HG03457 (cell line): ENCODE data around the gene PROZ.

Source experiments
- ATAC-seq: cut with Tn5 transposase; IDR thresholded peaks from one replicate; pipeline ENCODE4 v1.9.1; 2021; ENCODE audit warnings: moderate number of reproducible peaks; ENCODE audit not compliant: unreplicated experiment

The PROZ gene

DNA sequence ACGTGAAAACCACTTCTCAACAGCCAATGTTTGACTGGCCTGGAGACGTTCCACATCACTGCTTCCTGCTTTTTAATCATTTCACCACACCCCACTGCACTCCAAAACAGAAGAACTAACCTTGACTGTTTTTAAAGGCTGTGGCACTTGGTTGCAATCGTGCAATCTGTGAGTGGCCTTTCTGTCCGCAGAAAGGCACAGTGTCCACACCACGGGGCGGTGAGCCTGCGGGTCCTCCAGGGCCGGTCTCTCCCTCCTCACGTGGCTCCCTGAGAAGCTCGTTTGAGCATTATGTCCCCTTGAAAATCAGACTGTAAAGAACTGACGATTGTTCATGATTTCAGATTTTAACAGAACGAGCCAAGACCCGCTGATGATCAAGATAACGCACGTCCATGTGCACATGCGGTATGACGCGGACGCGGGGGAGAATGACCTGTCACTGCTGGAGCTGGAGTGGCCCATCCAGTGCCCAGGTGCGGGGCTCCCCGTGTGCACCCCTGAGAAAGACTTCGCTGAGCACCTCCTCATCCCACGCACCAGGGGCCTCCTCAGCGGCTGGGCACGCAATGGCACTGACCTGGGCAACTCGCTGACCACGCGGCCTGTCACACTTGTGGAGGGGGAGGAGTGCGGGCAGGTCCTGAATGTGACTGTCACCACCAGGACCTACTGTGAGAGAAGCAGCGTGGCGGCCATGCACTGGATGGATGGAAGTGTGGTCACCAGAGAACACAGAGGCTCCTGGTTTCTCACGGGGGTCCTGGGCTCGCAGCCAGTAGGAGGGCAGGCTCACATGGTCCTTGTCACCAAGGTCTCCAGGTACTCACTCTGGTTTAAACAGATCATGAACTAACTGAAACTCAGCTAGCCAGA is 13.0 kb downstream of the PROZ start:
- ATAC-seq, result no peak

DNA sequence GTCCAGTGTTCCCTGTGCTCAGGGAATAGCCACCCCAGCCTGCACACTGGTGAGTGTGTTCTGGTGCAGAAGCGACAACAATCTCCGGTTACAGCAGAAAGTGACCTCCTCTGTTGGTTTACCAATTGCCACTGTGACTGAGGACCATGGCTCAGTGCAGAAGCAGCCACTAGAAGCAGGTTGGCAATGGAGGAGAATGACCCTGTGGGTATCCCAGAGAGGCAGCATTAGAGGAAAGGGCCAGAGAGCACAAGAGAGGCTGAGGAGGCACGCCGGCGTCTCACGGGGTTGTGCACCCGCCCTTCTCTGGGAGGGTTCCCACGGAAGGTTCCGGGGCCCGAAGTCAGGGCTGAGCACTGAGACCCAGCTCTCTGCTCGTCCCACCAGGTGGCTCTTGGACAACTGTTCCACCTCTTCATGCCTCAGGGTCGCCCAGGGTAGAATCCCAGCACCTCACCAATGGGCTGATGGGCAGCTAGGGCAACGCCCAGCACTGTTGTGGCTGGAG is 14.0 kb downstream of the PROZ start:
- no peak for ATAC-seq

DNA sequence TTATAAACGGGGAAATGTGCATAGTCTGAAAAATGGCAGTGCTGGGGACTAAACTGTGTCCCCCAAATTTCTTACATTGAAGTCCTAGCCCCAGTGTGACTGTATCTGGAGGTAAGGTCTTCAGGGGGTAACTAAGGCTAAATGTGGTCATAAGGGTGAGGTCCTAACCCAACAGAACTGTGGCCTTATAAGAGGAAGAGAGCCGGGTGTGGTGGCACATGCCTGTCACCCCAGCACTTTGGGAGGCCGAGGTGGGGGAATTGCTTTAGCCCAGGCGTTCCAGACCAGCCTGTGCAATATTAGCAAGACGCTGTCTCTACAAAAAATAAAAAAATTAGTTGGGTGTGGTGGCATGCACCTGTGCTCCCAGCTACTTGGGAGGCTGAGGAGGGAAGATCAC is 17.8 kb downstream of the PROZ start:
- no peak for ATAC-seq

DNA sequence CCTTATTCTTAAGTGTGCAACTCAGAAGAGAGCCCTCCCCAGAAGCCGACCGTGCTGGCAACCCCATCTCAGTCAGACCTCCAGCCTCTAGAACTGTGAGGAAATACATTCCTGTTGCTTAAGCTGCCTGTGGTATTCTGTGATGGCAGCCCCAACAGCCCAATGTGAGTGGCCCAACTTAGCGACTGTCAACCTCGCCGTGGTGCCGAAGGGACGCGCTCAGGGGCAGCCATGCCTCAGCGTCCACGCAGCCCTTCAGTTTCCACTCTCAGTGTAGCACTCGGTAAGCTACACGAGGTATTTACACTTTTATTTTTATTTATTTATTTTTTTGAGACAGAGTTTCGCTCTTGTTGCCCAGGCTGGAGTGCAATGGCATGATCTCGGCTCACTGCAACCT is 18.4 kb downstream of the PROZ start:
- ATAC-seq, result no peak

DNA sequence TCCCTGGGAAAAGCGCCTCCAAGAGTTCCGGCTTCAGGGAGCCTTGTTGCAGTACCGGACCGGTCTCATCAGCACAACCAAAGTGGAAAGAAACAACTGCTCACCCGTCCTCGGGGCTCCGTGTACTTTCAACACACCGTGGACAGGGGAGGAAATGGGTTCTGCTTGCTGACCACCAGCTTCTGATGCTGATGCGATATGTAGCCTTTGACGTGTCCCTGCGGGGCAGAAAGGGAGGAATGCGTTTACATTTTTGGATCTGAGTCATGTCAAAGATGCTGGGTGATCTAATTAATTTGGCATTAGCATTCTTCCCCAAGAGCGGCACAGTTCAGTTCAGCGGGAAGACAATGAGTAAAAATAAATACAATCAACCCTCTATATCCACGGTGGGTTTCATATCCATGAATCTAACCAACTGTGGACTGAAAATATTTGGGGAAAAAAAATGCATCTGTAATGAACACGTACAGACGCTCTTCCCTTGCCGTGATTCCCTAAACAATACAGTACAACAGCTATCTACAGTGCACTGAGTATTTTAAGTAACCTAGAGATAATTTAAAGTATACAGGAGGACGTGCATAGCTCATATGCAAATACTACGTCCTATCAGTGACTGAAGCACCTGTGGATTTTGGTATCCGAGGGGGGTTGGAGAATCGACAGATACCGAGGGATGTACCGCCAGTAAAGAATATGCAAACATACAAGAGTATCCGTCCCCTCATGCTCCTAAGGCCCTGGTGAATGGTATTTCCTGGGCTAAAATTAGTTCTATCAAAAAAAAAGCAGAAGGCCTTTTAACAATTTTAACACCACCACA is 19.8 kb downstream of the PROZ start:
- no peak for ATAC-seq

DNA sequence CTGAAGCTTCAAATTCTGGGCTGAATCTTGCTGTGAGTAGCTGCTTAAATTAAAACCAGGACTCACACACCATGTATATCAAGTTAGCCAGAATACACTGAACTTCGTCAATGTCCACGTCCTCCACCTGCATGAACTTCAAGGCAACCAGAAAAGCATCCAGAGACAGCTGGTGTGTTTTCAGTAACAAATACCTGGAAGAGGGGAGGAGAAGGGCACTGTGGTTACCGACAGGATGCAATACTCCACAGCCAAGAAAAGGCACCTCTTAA is 20.4 kb downstream of the PROZ start:
- no peak for ATAC-seq

DNA sequence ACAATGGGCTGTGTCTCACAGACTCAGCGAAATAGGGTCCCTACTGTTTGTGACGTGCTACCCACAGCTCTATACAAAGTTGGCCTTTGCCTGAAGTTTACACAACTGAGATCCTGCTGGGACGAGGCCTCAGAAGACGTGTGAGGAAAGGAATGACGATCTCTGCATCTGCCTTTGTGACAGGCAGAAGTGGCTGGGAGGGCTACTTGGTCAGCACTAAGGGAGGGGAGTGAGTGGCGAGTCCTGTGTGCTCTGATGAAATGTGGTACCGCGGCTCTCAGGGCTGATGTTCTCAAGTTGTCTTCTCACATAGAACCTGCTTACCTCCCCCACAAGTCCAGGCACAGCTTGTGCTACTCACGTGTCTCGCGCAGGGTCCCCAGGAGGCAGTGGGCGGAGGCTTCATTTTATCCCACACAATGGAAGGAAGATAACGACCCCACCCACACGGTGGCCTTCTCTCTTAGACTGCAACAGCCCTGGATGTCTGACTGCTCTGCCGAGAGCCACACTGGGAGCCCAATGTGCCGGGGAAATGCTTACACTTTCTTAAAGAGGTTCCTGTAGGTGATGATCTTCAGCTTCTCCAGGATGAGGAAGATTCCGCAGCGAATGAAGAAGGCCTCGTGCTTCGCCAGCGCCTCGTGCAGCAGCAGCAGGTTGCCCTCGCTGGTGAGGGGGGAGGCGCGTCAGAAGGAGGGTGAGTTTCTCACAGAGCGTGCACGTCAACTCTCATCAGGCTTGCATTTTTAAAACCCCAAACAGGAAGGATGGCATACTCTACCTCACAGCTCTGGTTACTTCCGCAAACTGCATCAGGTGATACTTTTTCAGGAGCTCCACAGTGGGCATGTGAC is 21.2 kb downstream of the PROZ start:
- ATAC-seq, result no peak

DNA sequence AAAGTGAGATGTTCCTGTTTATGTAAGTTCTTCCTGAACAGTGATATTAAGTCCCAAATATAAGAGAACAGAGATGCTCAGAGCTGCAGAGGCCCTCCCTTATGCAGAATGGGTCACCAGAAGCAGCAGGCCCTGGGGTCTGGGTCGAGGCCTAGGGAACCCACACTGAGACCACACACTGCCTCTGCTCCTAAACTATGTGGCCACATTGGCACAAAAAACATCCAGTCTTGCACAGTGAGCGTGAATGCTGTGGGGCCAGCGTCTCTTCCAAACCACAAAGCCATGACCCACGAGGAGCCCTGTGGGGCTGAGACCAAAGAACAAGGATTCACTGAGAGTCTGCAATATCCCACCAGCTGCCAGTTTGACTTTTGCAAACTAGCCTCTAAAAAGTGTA is 23.6 kb downstream of the PROZ start:
- ATAC-seq, result no peak

DNA sequence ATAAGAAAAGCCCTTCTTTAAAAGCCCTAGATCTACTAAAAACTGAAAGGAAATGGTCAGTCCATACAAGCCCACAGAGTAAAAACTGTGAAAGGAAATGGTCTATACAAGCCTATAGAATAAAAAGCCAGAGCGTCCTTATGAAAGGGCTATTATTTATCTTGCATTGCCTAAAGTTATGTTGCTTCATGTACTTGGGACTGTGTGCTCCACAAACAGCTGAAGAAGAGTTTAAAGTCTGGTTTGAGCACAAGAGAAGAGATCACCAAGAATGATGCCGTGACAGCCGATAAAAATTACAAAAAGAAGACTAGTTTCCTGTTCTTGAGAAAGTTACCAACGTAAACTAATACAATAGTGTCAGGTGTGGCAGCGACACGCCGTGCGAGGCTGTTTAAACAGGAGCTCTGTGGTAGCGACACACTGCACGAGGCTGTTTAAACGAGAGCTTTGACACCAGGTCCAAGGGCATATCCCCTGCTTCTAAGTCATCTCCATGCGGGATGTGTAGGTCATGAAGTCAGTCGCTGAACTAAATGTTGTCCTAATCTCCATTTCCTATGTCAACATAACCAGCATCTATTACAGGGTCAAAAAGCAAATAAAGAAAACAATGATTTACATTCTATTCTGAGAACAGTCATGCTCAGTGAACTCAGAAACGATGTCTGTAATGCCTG is 25.1 kb downstream of the PROZ start:
- ATAC-seq, result no peak

DNA sequence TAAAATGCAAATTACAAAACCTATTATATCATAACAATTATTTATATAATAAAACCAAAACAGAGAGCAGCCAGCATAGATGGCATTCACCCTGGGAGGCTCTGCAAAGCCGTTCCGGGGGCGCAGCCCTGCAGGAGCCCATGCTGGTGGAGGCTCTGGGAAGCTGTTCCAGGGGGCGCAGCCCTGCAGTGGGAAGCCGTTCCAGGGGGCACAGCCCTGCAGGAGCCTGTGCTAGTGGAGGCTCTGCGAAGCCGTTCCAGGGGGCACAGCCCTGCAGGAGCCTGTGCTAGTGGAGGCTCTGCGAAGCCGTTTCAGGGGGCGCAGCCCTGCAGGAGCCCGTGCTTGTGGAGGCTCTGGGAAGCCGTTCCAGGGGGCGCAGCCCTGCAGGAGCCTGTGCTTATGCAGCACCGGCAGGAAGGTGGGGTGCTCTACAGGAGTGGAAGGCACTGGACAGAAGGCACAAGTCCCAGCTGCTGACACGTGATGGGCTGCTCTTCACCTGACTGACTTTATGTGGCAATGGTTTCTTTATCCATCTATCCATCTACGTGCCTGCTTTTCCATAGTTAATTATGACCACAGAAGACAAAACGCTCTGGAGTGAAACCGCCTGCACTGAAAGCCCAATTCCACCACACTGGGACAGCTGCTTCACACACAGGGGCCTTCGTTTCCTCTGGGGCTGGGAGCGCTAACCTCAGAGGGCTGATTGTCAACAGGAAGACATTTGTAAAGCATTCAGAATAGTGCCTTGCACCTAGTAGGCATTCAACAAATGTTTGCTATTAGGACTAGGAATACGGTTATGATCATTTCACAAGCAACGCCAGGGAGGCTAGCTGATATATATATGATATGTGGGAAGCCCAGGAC is 26.4 kb downstream of the PROZ start:
- no peak for ATAC-seq

DNA sequence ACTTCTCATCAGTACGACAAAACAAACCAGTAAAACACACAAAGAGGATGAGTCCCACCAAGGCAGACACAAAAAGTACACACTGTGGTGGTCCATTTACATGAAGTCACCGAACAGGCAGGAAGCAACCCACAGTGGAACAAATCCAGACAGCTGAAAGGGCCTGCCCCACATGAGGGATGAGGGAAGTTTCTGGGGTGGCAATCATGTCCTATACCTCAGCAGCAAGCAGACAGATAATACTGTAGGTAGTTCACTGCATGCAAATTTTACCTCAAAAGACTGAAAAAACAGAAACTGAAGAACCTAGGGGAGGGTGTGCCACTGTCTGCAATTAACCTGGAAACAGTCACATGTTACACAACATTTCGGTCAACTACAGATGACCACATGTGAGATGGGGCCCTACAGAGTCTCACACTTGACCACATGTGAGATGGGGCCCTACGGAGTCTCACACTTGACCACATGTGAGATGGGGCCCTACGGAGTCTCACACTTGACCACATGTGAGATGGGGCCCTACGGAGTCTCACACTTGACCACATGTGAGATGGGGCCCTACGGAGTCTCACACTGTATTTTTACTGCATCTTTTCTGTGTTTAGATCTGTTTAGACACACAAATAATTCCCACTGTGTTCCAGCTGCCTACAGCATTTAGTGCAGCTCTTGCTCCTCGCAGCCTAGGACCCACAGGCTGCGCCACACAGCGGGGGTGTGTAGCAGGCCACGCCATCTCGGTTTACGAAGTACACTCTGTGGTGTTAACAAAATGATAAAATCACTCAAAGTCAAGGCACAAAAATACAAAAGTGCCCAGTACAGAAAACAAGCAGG is 27.8 kb downstream of the PROZ start:
- peak; percentile 84 for ATAC-seq

DNA sequence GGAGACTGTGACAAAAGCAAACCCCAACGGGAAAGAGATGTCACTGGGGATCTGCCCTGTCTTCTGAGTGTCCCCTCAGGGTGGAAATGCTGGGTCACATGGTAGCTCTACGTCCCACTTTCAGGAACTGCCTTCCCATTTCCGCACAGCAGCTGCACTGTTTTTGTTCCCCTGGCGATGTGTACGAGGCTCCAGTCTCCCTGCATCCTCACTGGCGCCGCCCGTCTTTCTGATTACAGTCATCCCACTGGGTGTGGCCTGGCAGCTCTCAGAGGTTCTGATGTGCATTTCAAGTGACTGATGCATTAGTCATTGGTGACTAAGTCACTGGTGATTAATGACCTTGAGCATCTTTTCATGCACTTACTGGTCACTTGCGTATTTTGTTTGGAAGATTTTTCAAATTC is 28.8 kb downstream of the PROZ start:
- ATAC-seq, result no peak

DNA sequence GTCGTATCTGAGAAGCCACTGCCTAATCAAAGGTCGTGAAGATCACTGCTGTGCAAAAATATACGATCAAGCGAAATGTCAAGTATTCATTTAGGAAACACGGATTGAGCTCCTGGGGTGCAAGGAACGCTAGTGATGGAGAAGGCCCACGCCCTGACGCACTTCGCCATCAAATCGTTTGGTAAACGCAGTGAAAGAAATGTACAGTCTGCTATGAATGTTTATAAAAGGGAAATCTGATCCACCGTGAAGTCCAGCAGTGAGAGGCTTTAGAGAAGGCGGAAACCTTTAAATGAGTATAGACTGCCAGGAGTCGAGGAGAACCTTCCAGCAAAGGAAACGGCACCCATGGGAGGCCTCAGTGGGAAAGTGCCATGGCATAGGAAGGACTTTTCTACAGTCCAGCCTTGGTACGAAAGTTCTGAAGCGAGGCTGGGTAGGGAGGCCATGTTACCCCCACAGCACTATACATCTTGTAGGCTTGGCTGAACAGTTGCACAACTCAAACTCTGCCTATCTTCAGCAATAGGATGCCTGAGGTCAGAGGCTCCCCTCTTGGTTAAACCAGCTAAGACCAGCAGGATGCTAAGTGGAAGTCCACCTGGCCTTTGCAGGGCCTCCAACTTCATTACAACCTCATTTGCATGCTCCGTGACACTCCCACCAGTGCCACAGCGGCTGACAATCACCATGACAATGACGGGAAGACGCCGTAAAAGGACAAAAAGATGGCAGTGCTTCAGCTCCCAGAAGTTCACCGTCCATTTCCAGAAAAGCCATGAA is 29.6 kb downstream of the PROZ start:
- ATAC-seq, result no peak

DNA sequence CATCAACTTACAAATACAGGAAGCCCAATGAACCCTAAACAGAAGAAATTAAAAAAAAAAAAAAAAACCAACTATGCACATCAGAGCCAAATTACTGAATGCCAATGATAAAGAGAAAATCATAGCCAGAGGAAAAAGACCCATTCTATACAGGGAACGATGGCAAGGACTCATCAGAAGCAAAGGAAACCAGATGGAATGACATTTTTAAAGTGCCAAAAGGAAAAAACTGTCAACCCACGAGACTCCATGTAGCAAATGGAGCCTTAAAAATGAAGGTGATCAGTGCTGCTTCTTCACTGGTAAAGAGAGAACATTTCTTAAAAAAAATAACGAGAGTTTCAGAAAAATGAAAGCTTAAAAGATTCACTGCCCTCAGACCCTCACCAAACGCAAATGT is 31.7 kb downstream of the PROZ start:
- no peak for ATAC-seq

DNA sequence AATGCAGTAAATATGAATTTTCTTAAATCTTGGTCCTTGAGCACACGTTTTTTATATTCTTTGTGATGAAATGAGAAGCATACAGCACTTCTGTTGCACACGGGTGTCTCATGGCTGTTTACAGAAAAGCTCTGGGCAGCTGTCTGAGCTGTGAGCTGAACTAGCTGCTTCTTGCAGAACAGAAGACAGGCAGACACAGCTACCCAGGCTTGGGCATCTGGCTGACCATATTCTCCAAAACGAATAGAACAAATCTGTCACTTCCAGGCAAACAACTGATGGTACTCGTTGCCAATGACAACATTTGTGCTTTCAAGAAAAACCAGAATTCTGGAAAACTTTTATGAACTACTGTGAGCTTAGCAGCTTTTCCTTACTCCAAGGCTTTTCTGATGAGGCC is 33.8 kb downstream of the PROZ start:
- ATAC-seq, result no peak

DNA sequence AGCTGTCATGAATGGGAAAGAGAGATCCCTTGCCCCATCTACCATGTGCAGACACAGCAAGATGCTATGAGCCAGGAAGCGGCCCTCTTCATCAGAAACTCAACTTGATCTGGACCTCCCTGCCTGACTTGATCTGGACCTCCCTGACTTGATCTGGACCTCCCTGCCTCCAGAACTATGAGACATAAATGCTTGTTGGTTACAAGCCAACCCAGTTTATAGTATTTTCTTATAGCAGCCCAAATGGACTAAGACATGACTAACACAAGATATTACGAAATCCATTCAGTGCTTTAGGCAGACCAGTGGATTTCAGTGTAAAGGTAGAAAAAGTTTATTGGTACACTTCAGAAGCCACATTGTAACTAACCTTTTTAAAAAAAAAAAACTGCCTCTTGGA is 34.5 kb downstream of the PROZ start:
- no peak for ATAC-seq

DNA sequence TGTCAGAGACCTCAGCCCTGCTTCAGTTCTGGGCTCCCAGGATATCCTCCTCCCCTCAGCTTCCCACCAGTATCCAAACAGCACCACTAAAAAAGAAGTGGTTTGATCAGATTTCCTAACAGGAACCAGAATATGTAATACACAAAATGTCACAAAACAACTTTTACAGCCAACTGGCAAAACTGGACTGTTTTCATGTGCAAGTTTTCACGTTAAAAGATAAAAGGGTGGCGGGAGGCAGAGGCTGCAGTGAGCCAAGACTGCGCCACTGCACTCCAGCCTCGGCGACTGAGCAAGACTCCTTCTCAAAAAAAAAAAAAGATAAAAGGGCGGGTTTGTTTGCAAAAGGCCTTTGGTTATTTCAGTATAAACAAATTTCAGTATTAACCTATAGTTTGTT is 36.9 kb downstream of the PROZ start:
- ATAC-seq, result no peak
